Common myeloid progenitor, CD34-positive (primary cell): Measurements from ENCODE around the gene MSLN.

Experiments
- CTCF ChIA-PET: fragments of 350-600 bp; sonication (Branson Sonifier 250); formaldehyde crosslinking; loops from one replicate; lab custom pipeline; 2021; ENCODE audit warnings: antibody characterized with exemption; lab: Charles Lee
- POLR2A ChIA-PET: fragments of 350-600 bp; sonication (Branson Sonifier 250); formaldehyde crosslinking; loops from one replicate; lab custom pipeline; 2021; ENCODE audit warnings: antibody characterized with exemption; lab: Charles Lee
- DNase-seq, 3 donors: peaks; one replicate each; pipeline versions ENCODE4 v3.0.0 to v3.0.0-alpha.2; 2013
- H3K27ac ChIP-seq, 2 experiments: 1 replicate in 1 of 2; 2 replicates in 1 of 2; pipeline ENCODE4 v1.7.0; 2013; ENCODE audit warnings: inconsistent platforms in 2 of 2, low read length in 2 of 2, mild to moderate bottlenecking in 2 of 2, low read depth in 1 of 2, moderate library complexity in 1 of 2; ENCODE audit not compliant: severe bottlenecking in 2 of 2, insufficient read depth in 1 of 2, poor library complexity in 1 of 2
- H3K27me3 ChIP-seq, 5 experiments: replicated peaks in 2 of 5; 1 replicate in 3 of 5; 2 replicates in 2 of 5; pipeline versions ENCODE4 v1.6.1 to v1.7.0; 2013; ENCODE audit warnings: low read length in 4 of 5, mild to moderate bottlenecking in 2 of 5, moderate library complexity in 2 of 5, inconsistent platforms in 1 of 5; ENCODE audit not compliant: insufficient read depth in 5 of 5, control insufficient read depth in 4 of 5
- H3K36me3 ChIP-seq, 4 experiments: 1 replicate in 2 of 4; 2 replicates in 2 of 4; pipeline versions ENCODE4 v1.6.1 to v1.7.0; 2013; ENCODE audit warnings: low read length in 3 of 4, control low read depth in 1 of 4, mild to moderate bottlenecking in 1 of 4; ENCODE audit not compliant: control insufficient read depth in 4 of 4, insufficient read depth in 4 of 4
- H3K4me1 ChIP-seq, 4 experiments: 1 replicate in 3 of 4; 2 replicates in 1 of 4; pipeline versions ENCODE4 v1.6.1 to v1.7.1; 2013; ENCODE audit warnings: low read length in 3 of 4, mild to moderate bottlenecking in 3 of 4, control low read depth in 1 of 4, inconsistent platforms in 1 of 4, moderate library complexity in 1 of 4; ENCODE audit not compliant: control insufficient read depth in 4 of 4, insufficient read depth in 4 of 4; ENCODE audit errors: control extremely low read depth in 1 of 4
- H3K4me3 ChIP-seq, 7 experiments: 1 replicate in 4 of 7; 2 replicates in 3 of 7; pipeline versions ENCODE4 v1.5.1 to v1.7.0; 2013; ENCODE audit warnings: mild to moderate bottlenecking in 7 of 7, low read length in 6 of 7, moderate library complexity in 6 of 7, inconsistent platforms in 2 of 7, low read depth in 2 of 7, control low read depth in 1 of 7; ENCODE audit not compliant: insufficient read depth in 4 of 7, control insufficient read depth in 1 of 7; ENCODE audit errors: extremely low read depth in 1 of 7
- H3K9me3 ChIP-seq, 5 experiments: 1 replicate in 4 of 5; 2 replicates in 1 of 5; pipeline versions ENCODE4 v1.6.1 to v1.7.1; 2013; ENCODE audit warnings: low read length in 4 of 5, mild to moderate bottlenecking in 2 of 5, inconsistent platforms in 1 of 5, low read depth in 1 of 5, moderate library complexity in 1 of 5; ENCODE audit not compliant: control insufficient read depth in 4 of 5, insufficient read depth in 2 of 5; ENCODE audit errors: control extremely low read depth in 1 of 5
- WGBS: methylation state at CpG from one replicate; pipeline ENCODE4 v1.1.5; 2013; ENCODE audit not compliant: insufficient coverage; 5-methylcytosine and 5-hydroxymethylcytosine counted together

Gene MSLN

DNA sequence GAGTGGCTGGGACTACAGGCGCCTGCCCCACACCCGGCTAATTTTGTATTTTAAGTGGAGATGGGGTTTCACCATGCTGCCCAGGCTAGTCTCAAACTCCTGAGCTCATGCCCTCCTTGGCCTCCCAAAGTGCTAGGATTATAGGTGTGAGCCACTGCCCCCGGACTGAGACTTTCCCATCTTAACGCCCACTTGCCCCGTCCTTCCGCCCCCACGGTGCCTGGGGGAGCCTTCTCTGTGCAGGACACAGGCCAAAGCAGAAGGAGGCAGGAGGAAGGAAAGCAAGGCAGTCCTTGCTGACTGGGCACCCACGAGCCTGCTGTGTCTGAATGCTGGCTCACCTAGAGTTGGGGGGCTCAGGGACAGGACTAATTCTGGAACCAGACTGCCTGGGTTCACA lies 57.6 kb downstream of the MSLN start:
- Histone ChIP-seq H3K27me3 (peaks cover 0 to 61% (median 8%) of the 10 kb centered on the region in 5 experiments), H3K4me3 (no peak overlapping the region), H3K4me1 (peaks cover 7 to 30% (median 19%) of the 10 kb centered on the region in 4 experiments), H3K36me3 (no peaks in the 10 kb centered on the region), H3K9me3 (peaks cover 0 to 3% (median 0%) of the 10 kb centered on the region in 5 experiments), H3K27ac (no peak overlapping the region)
- DNase-seq = no peak
- 49% methylated on average over 2 of the region's 8 CpGs for WGBS
- CTCF ChIA-PET = interaction anchor here (0.7 kb wide), 1 partner anchor 285 kb away, joined by 3 read pairs; no protein-coding TSS in a partner anchor
- POLR2A ChIA-PET = no interaction called here
